ENCODE measurements around the gene SFTPA1. TPM values are rescaled to one million over a fixed set of nuclear protein-coding genes. Genes with fewer than 3 reads are reported as not detected.

SFTPA1 gene
- total RNA-seq, 1 experiment from 2014 or later = not detected

Other genes with a start within 250 kb of the SFTPA1 start
- 0.98 and 1.4 TPM in 2 replicates for gene ZCCHC24, start 165.3 kb upstream of the SFTPA1 start, total RNA-seq (2022)
- gene EIF5AL1, start 98.4 kb upstream of the SFTPA1 start, total RNA-seq (2022) = 0.19 and 0.20 TPM in 2 replicates
- 0.21 and 0.86 TPM in 2 replicates for gene SFTPA2, start 50.5 kb upstream of the SFTPA1 start, total RNA-seq (2022)
- gene NUTM2B, start 92.3 kb downstream of the SFTPA1 start, total RNA-seq (2022) = 0.76 and 0.78 TPM in 2 replicates
- gene NUTM2E, start 215.8 kb downstream of the SFTPA1 start, total RNA-seq (2022) = not detected in 2 replicates